Stomach smooth muscle (tissue), 2 donors: ENCODE results near the gene GPR33.

Experiments
- H3K27ac ChIP-seq: one replicate; pipeline ENCODE4 v1.7.0; 2013; ENCODE audit warnings: mild to moderate bottlenecking, low read length, inconsistent platforms
- H3K27me3 ChIP-seq, 2 donors: one replicate each; pipeline ENCODE4 v1.7.0; 2013; ENCODE audit warnings: low read length in 2 of 2; ENCODE audit not compliant: insufficient read depth in 2 of 2, control insufficient read depth in 1 of 2
- H3K36me3 ChIP-seq, 2 donors: one replicate each; pipeline ENCODE4 v1.7.0; 2013; ENCODE audit warnings: low read length in 2 of 2; ENCODE audit not compliant: control insufficient read depth in 2 of 2, insufficient read depth in 2 of 2
- H3K4me1 ChIP-seq: one replicate; pipeline ENCODE4 v1.7.0; 2013; ENCODE audit warnings: low read length; ENCODE audit not compliant: control insufficient read depth, insufficient read depth
- H3K4me3 ChIP-seq, 2 donors: one replicate each; pipeline ENCODE4 v1.7.0; 2013; ENCODE audit warnings: low read length in 2 of 2
- H3K9ac ChIP-seq, 2 donors: one replicate each; pipeline ENCODE4 v1.7.0; 2013; ENCODE audit warnings: low read length in 2 of 2, mild to moderate bottlenecking in 1 of 2
- H3K9me3 ChIP-seq, 2 donors: one replicate each; pipeline ENCODE4 v1.7.0; 2013; ENCODE audit warnings: low read length in 2 of 2; ENCODE audit not compliant: control insufficient read depth in 2 of 2
- donor health status: healthy.
- donor health status: Pancreatic carcinoma.

Gene GPR33

GRCh38 chr14:31461545-31461944 lies 26.3 kb downstream of the GPR33 start:
- no peak overlapping the region for H3K27ac ChIP-seq
- peaks cover 6% of the 10 kb centered on the region for H3K4me1 ChIP-seq
- no peaks in the 10 kb centered on the region for H3K9me3 ChIP-seq
- H3K36me3 ChIP-seq = no peaks in the 10 kb centered on the region
- no peak overlapping the region for H3K4me3 ChIP-seq
- H3K27me3 ChIP-seq = no peaks in the 10 kb centered on the region
- H3K9ac ChIP-seq = no peak overlapping the region

- H3K4me1 ChIP-seq = peaks cover 3% of the 10 kb centered on the region
- peak overlapping the region; percentile 3 to 80 for H3K9ac ChIP-seq
- H3K27me3 ChIP-seq = no peaks in the 10 kb centered on the region
- no peaks in the 10 kb centered on the region for H3K9me3 ChIP-seq
- H3K36me3 ChIP-seq = no peaks in the 10 kb centered on the region
- H3K4me3 ChIP-seq = peak overlapping the region; percentile 36 to 89
- H3K27ac ChIP-seq = peak overlapping the region; percentile 76
Measured at GRCh38 chr14:31457665-31458659, 29.9 kb downstream of the GPR33 start.

GRCh38 chr14:31456841-31457664 lies 30.8 kb downstream of the GPR33 start, which contains the start of gene DTD2:
TSS of gene DTD2 (minus strand) at chr14:31457506. CDS start at chr14:31457393, 113 bp downstream.
- H3K27me3 ChIP-seq = no peaks in the 10 kb centered on the region
- H3K9me3 ChIP-seq = no peaks in the 10 kb centered on the region
- H3K9ac ChIP-seq = peak within 1 kb of the TSS; percentile 80 to 92
- peak within 1 kb of the TSS; percentile 76 for H3K27ac ChIP-seq
- peak within 1 kb of the TSS; percentile 87 to 89 for H3K4me3 ChIP-seq
- peaks cover 3% of the 10 kb centered on the region for H3K4me1 ChIP-seq
- H3K36me3 ChIP-seq = peaks cover 3% of the 10 kb centered on the region in 2 donors

- H3K36me3 ChIP-seq = peaks cover 8 to 16% of the 10 kb centered on the region in 2 donors
- H3K27ac ChIP-seq = no peak overlapping the region
- H3K4me3 ChIP-seq = no peak overlapping the region
- no peaks in the 10 kb centered on the region for H3K27me3 ChIP-seq
- no peaks in the 10 kb centered on the region for H3K4me1 ChIP-seq
- H3K9ac ChIP-seq = no peak overlapping the region
- no peaks in the 10 kb centered on the region for H3K9me3 ChIP-seq
Measured at GRCh38 chr14:31449971-31450610, 37.7 kb downstream of the GPR33 start.

- Histone ChIP-seq H3K4me3 (no peak overlapping the region), H3K9ac (no peak overlapping the region), H3K36me3 (peaks cover 8 to 16% of the 10 kb centered on the region in 2 donors), H3K27me3 (no peaks in the 10 kb centered on the region), H3K27ac (no peak overlapping the region), H3K9me3 (no peaks in the 10 kb centered on the region), H3K4me1 (no peaks in the 10 kb centered on the region)
Measured at GRCh38 chr14:31449136-31449535, 38.7 kb downstream of the GPR33 start.

- Histone ChIP-seq H3K4me1 (no peaks in the 10 kb centered on the region), H3K27ac (no peak overlapping the region)
Measured at GRCh38 chr14:31445703-31446102, 42.1 kb downstream of the GPR33 start.

GRCh38 chr14:31442284-31442683 lies 45.6 kb downstream of the GPR33 start:
- Histone ChIP-seq H3K36me3 (peaks cover 0 to 3% of the 10 kb centered on the region in 2 donors), H3K4me3 (no peak overlapping the region), H3K9ac (no peak overlapping the region), H3K9me3 (no peaks in the 10 kb centered on the region), H3K27ac (no peak overlapping the region), H3K4me1 (no peaks in the 10 kb centered on the region), H3K27me3 (no peaks in the 10 kb centered on the region)

More at GRCh38 chr14:31445703-31446102, 42.1 kb downstream of the GPR33 start:
- Histone ChIP-seq H3K9me3 (no peaks in the 10 kb centered on the region), H3K36me3 (peaks cover 3 to 7% of the 10 kb centered on the region in 2 donors), H3K9ac (no peak overlapping the region), H3K4me3 (no peak overlapping the region), H3K27me3 (no peaks in the 10 kb centered on the region)

- Histone ChIP-seq H3K36me3 (peaks cover 0 to 3% of the 10 kb centered on the region in 2 donors), H3K27me3 (no peaks in the 10 kb centered on the region), H3K27ac (no peak overlapping the region), H3K4me3 (no peak overlapping the region), H3K4me1 (no peaks in the 10 kb centered on the region), H3K9ac (no peak overlapping the region), H3K9me3 (no peaks in the 10 kb centered on the region)
Measured at GRCh38 chr14:31441273-31442111, 46.3 kb downstream of the GPR33 start.

GRCh38 chr14:31440280-31440679 lies 47.6 kb downstream of the GPR33 start:
- no peaks in the 10 kb centered on the region for H3K27me3 ChIP-seq
- no peak overlapping the region for H3K9ac ChIP-seq
- no peaks in the 10 kb centered on the region for H3K9me3 ChIP-seq
- no peak overlapping the region for H3K4me3 ChIP-seq
- no peak overlapping the region for H3K27ac ChIP-seq
- H3K36me3 ChIP-seq = no peaks in the 10 kb centered on the region
- H3K4me1 ChIP-seq = no peaks in the 10 kb centered on the region
